Nasal cavity respiratory epithelium epithelial cell of viscerocranial mucosa (primary cell): ENCODE results near the gene ZNF691. TPM values are rescaled to one million over a fixed set of nuclear protein-coding genes. Genes with fewer than 3 reads are reported as not detected.

ENCODE experiments used
- total RNA-seq: library from RNA; depleted of rRNA; stranded (reverse); fragments of >200 nt; gene quantifications from 2 replicates; pipeline ENCODE4 v1.2.3, GENCODE V29; 2014

Gene ZNF691, protein sequence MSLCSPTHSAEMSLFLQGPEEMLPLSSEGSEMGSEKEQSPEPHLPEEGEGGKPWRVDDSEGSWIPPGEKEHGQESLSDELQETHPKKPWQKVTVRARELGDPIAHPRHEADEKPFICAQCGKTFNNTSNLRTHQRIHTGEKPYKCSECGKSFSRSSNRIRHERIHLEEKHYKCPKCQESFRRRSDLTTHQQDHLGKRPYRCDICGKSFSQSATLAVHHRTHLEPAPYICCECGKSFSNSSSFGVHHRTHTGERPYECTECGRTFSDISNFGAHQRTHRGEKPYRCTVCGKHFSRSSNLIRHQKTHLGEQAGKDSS
- total RNA-seq = 4.4 and 7.7 TPM in 2 replicates

DNA sequence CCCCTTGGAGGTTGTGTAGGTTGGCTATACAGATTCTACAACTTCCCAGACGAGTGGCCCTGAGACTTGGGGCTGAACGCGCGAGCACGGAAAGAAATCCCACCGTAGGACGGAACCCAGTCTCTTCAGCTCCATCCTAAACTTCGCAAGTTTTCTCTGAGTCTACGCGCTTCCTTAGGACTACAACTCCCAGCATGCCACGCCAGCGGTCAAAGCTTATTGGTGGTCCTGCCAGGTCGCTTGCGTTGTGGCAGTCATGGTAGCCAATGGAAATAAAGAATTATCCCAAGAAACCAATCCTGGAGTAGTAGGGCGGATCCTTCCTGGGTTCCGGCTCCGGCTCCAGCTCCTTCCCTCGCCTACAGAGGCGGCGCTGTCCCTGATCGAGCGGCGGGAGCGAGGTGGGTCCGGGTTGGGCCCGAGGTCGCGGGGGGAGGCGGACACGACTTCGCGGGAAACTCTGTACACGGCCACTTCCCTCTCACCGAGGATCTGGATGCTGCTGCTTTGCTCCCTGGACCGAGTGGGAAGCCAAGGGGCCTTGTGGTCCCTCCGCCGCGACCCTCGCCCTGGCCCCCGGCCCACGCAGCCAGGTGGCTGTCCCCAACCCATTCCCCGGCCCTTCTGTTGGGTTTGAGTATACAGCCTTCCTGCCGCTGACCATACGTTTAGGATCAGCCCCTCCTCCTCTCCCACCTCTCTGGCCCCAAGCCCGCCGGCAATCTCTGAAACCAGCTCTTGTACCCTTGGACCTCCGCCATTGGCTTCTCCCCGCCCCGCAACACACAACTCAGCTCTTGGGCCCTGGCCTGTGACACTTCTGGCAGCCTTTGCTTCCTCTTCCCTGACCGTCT lies at the start of gene ZNF691:
Gene ZNF691 (plus strand): TSS at position 357 of the 854 bp plus-strand sequence. CDS start 3,046 bp downstream, outside the sequence.

DNA sequence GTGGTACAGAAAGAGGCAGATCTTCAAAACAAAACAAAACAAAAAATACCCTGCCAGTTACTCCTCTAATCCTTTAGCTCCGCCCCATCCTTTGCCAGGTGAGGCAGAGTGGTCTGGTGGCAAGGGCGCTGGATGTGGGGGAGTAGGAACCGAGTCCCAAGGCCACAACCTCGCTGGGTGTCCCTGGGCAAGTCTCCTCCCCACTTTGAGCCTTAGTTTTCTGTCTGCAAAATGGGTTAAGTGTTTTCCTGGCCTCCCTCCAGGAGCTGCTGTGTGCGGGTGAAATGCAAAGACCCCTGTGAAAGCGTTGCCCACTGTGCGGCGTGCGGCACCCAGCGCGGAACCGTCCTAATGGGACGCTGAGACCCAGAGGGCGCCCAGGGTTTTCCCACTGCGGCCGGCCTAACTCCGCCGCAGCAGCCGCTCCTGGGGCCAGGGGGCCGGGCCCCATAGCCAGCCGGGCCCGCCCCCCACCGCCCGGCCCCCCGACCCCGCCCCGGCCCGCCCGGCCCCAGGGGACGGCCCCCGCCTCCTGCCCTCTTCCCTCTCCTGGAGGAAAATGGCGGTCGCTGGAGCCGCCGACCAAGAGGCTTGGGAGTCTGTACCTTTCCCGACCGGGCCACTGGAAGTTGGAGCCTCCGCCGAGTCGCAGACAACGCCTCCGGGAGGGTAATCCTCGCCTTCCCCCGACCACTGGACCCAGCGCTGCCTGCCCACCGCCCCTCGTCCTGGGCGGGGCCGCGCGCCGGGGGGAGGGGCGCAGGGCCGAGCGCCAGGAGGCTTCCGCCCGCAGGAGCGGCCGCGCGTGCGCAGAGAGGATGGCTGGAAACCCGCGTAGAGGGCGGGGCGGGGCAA lies 29.6 kb upstream of the ZNF691 start, which contains the start of the genes ERMAP and SVBP:
Gene ERMAP (plus strand): TSS at position 538 of the 855 bp plus-strand sequence. CDS start 13,327 bp downstream, outside the sequence.
Gene SVBP (minus strand): TSS at position 813 of the 855 bp plus-strand sequence. CDS start 853 bp downstream, outside the sequence.

Other genes with a start within 250 kb of the ZNF691 start
- 20.5 and 28.7 TPM in 2 replicates for gene PPIH, start 188.2 kb upstream of the ZNF691 start, total RNA-seq
- gene YBX1, start 164.2 kb upstream of the ZNF691 start, total RNA-seq = 832 and 1,240 TPM in 2 replicates
- 0.07 TPM in 1 of 2 replicates, not detected in the other for gene CLDN19, start 106.4 kb upstream of the ZNF691 start, total RNA-seq
- gene P3H1, start 79.6 kb upstream of the ZNF691 start, total RNA-seq = 16.1 and 26.2 TPM in 2 replicates
- gene C1orf50, start 79.4 kb upstream of the ZNF691 start, total RNA-seq = 4.4 and 4.6 TPM in 2 replicates
- 0.07 and 0.34 TPM in 2 replicates for gene TMEM269, start 61.6 kb upstream of the ZNF691 start, total RNA-seq
- 5.8 and 6.4 TPM in 2 replicates for gene ERMAP, start 29.5 kb upstream of the ZNF691 start, total RNA-seq
- 10.7 and 19.8 TPM in 2 replicates for gene SVBP, start 29.2 kb upstream of the ZNF691 start, total RNA-seq
- 757 and 2,909 TPM in 2 replicates for gene SLC2A1, start 112.3 kb downstream of the ZNF691 start, total RNA-seq